ENCODE data around the gene PHLDA3.

PHLDA3 gene

GRCh38 chr1:201426479-201427310 is 42.3 kb downstream of the PHLDA3 start:
- no peak for DNase-seq

DNA sequence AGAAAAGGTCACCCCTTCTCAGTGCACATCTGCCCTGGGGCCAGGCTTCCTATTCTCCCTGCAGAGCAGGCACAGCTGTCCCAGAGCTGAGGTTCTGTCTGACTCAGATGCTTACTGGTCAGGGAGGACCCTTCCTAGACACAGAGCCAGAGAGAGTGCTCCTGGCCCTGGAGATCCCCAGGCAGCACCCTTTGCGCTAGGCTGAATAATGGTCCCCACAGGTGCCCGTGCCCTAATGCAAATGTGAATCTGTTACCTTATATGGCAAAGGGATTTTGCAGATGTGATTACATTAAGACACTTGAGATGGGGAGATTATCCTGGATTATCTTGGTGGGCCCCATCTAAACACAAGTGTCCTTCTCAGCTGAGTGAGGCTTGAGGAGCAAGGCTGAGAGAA is 44.8 kb downstream of the PHLDA3 start:
- DNase-seq, result no peak

- no peak for DNase-seq
Observed at GRCh38 chr1:201423655-201424054, 45.3 kb downstream of the PHLDA3 start.

- no peak for DNase-seq
Observed at GRCh38 chr1:201422436-201423030, 46.5 kb downstream of the PHLDA3 start.

- no peak for DNase-seq
Observed at GRCh38 chr1:201422026-201422425, 47.0 kb downstream of the PHLDA3 start.

GRCh38 chr1:201421041-201421440 is 47.9 kb downstream of the PHLDA3 start:
- DNase-seq, result no peak

- DNase-seq, result no peak
Observed at GRCh38 chr1:201420608-201421002, 48.4 kb downstream of the PHLDA3 start.

DNA sequence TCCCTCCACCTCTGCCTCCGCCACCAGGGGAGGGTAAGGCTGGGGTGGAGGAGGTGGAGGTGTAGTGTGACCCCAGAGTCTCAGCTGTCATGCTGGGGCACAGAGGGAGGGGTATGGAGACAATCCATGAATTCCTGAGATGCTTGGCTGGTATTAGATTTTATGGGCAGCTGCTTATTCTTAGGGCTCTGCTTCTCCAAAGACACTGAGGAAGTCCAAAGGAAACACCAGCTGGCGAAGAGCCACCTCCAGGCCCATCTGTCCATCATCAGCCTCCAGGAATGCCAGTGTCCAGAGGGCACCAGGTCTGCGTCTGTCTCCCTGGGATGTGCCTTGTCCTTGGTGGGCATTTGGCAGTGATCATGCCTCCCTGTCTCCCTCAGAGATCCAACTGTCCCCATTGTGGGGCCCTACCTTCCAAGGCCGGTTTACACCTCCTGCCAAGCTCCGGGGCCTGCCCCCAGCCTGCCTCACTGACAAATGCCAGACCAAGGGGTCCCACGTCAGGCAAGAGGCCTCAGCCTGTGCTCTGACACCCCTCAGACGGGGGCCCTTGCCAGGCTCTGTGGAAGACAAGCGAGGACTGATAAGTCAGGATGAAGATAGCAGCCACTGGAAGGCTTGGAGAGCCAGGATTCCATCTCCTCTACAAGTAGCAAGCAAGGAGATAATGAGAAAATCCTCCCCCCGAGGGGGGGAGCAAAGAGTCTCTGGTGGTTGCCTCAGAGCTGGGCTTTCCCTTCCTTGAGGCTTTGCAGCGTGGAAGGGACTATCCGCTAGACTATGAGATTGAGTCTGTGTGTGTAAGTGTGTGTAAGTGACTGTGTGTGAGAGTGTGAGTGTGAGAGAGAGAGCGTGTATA is 49.0 kb downstream of the PHLDA3 start:
- DNase-seq, result no peak

DNA sequence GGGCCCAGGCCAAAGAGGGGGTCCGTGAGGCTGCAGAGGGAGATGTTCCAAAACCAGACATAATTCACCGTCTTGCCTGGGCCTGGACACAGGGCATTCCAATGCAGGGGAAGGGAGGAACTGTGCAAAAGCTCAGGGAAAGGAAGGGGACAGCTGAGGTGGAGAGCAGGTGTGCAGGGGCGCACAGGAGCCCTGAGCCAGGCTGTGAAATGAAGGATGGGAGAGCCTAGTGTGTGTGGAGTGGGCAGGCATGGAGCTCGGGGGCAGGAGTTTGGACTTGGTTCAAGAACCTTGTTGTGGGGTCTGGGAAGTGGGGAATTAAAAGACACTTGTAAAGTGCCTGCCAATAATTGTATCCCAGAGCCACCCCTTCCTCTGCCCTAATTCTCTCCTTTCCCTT is 49.7 kb downstream of the PHLDA3 start:
- no peak for DNase-seq

- DNase-seq, result no peak
Observed at GRCh38 chr1:201418461-201418860, 50.5 kb downstream of the PHLDA3 start.
